ENCODE measurements around the gene LETM1.

The LETM1 gene

GRCh38 chr4:1834047-1834775 lies 21.7 kb downstream of the LETM1 start:
- intact Hi-C loops (cut with DNase I): no loop called here
- DNase-seq: no peak

GRCh38 chr4:1833307-1834046 lies 22.5 kb downstream of the LETM1 start:
- peak in 9 of 42 donors; percentile 23 to 57 (median 44) for DNase-seq
- intact Hi-C loops (cut with DNase I): no loop called here

DNA sequence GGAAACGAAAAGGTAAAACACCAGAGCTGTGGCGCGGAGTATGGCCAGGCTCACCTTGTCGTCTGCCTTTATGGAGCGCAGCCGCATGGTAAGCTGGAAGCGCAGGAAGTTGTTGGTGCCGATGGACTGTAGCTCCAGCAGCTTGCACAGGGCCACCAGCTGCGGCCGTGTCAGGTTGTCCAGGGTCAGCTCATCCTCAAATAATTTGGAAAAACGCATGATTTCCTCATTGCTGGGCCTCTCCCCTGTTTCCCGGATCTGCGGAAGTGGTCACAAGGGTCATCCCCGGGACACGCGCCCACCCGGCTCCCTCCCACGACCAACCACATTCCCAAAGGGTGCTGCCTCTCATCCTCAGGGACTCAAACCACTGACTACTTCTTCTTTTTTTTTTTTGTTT lies 23.3 kb downstream of the LETM1 start:
- no peak for DNase-seq

DNA sequence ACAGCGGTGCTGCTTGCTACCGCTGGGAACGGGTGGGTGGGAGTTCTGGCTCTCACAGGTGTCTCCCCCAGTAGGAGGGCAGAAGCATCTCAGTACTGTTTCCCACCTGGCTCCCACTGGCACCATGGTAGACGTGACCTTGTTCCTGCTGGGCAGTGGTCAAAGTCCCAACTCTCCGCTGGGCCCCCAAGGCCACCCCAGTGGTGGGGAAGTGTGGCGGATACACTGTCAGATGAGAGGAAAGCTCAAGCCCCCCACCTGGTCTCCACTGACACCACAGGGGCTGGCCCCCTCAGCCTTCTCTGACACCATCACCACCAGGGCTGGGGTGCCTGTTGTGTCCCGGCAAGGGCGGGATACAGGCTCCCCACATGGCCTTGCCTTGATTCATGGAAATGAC lies 24.6 kb downstream of the LETM1 start:
- intact Hi-C loops (cut with DNase I): no loop called here

More for the DNA sequence above, 23.3 kb downstream of the LETM1 start:
- intact Hi-C loops (cut with DNase I): no loop called here

DNA sequence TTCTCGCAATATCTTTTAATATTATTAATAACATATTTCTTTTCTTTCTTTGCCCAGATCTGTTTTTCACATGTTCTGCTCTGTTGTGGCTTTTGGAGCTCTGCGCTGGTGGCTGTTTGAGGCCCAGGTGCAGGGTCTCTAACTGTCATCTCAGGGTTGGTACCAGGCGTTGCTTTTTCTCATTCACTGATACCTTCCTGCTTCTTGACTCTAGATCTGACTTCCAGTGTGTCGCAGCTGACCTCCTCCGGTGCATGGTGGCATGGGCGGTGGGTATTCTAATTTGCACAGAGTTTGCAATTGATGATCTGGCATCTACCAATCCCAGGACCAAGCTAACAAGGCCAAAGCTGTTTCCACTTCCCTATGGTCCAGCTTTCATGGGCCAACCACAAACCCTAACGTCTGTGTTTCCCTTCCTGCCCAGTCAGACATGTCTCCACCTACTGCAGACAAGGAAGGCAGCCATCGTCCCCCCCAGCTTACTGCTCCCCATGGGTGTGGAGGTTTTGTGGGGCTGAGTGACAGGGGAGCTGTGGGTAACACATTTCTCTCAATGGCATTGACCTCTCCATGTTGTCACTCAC lies 25.2 kb downstream of the LETM1 start:
- DNase-seq: no peak
- intact Hi-C loops (cut with DNase I): no loop called here

More for the DNA sequence above, 24.6 kb downstream of the LETM1 start:
- no peak for DNase-seq

DNA sequence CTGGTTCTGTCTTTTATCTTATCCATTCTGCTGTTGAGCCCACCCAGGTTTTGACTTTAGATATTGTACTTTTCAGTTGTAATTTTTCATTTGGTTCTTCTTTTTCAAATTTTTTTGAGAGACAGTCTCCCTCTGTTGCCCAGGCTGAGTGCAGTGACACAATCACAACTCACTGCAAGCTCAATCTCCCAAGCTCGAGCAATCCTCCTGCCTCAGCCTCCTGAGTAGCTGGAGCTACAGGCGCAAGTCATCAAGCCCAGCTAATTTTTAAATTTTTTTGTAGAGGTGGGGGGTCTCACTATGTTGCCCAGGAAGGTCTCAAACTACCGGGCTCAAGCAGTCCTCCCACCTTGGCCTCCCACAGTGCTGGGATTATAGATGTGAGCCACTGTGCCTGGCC lies 25.7 kb downstream of the LETM1 start:
- intact Hi-C loops (cut with DNase I): no loop called here
- DNase-seq: no peak

GRCh38 chr4:1826531-1827350 lies 29.2 kb downstream of the LETM1 start:
- intact Hi-C loops (cut with DNase I): no loop called here
- peak in 31 of 42 donors; percentile 10 to 78 (median 47) for DNase-seq

- DNase-seq: no peak
- intact Hi-C loops (cut with DNase I): no loop called here
These were observed 30.6 kb downstream of the LETM1 start for GRCh38 chr4:1825326-1825725.

DNA sequence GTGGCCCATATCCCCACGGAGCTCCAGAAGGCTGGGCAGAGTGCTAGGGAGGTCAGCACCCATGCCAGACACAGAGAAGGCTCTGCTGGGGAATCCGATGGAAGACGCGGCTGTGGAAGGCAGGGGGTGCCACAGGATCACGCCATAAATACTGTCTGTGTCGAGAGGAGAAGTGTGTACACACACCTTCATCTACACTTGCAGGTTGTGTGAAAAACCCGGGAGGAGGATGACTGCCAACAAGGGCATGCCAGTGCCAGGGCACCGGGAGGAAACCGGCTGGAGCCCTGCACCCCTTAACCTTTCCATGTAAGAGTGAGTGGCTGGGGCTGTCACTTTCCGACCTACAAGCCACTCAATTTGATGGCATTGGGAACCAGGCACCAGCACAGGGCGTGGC lies 31.2 kb downstream of the LETM1 start:
- no peak for DNase-seq
- intact Hi-C loops (cut with DNase I): no loop called here

DNA sequence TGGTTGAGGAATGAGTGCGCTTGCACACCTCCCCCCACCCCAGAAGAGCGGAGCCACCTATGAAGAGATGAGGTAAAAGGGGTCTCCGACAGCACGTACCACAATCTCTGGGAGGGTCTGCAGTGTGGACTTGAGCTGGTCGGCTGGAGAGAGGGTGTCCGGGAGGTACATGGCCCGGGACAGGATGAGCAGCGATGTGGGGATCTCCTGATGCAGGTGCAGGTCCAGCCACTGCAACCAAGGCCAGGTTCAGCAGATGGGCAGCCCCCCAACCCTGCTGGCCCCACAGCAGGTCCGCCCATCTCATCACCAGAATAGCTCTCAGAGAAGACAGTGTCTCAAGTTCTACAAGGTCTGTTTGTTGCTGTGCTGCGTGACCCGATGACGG lies 32.4 kb downstream of the LETM1 start:
- DNase-seq: no peak
- intact Hi-C loops (cut with DNase I): no loop called here

DNA sequence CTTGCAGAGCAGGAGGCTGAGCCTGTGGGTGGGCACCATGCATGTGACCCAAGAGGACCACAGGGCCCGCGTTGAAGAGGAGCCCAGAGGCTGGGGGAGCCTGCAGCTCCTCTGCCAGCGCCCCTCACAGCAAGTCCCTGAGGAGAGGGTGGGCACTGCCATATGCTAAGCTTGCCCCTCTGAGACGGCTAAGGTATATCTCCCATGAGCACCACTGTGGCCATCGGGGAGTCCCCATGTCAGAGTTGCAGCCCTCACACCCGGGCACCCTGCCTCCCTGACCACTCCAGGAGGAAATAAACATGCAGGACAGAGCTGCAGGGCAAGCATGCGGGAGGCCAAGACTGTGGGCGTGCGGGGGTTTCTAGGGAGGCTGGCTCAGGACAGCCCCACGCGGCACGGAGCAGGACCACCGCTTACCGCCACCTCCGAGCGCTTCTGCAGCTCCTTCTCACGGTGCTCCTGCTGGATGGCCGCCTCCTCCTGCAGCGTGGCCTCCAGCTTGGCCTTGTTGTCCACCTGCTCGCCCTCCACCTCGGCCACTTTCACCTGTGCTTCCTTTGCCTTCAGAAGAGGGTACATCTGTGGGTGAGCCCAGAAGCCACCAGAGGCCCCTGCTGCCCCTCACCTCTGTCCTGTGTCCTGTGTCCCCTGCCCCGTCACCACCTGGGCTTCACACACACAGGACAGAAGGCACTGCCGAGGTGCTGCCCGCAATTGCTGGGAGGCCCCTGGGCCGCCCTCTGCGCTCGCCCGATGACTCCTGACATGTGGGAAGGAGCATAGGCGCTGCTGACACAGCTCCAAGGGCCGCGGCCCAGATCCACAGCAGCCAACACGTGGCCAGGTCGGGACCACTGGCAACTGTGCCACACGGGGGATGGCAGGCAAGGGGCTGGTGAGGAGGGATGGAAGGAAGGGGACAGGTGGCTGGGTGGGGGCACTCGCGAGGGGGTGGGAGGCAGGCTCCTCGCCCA lies 33.1 kb downstream of the LETM1 start:
- no peak for DNase-seq
- intact Hi-C loops (cut with DNase I): no loop called here

DNA sequence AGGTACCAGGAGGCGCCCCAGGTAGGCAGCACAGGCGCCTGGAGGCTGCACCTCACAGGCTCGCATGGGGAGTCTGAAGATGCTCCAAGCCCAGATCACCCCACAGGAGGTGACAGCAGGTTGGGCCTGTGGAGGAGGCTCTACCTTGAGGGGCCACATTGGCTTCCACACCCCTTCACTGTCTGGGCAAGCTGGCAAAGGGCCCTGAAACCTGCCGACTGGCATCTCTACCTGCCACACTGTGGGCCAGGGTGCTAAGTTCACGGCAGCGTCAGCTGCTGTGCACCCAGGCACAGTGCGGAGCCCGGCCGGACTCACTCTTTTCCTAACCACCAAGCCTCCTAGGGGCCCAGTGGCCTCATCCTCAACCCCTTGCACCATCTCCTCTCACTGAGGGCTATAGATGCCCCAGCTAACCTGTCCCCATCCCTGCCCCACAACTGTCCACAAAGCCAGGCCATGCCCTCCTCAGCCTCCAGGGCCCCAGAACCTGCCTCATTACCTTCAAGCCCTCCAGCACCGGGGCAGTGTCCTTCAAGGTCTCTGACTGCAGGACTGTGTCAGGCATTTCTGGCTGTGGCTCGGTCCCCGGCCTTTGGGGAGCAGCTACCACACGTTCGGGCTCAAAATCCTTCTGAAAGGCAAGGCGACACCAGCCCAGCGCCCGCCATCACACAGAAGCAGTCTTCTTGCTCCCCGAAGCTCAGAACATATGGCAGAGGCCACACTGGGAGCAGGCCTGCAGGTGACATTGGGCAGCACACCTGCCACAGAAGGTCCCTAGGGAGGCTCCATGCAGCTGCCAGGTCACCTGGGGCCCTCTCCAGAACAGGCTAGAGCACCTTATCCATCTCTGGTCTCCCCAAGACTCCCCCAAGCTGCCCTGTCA lies 34.0 kb downstream of the LETM1 start:
- no peak for DNase-seq
- intact Hi-C loops (cut with DNase I): no loop called here

DNA sequence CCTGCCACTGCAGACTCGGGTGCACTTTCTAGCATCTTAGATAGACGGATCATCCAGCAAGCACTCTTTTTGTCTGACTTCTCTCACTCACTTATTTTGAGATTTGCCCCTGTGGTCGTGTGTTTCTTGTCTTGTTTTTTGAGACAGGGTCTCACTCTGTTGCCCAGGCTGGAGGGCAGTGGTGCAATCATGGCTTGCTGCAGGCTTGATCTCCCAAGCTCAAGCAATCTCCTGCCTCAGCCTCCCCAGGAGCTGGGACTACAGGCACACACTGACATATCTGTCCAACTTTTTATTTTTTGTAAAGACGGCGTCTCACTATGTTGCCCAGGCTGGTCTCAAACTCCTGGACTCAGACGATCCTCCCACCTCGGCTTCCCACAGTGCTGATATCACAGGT lies 36.1 kb downstream of the LETM1 start:
- intact Hi-C loops (cut with DNase I): no loop called here
- no peak for DNase-seq

DNA sequence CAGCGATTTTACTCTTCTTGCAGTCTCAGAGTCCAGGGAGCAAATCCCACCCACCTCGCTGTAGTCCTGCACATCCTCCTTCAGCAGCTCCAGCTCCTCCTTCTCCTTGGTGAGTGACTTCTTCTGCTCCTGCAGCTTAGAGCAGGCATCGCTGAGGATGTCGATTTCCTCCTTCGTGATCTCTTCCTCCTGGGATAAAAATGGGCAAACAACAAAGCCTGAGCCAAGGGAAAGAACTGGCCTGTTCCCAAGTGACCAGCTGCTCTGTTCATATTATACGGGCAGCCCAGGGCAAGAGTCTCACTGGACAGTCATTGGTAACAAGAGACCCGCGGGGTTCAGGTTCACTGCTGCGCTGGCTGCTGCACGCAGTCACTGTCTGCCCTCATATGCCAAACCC lies 36.7 kb downstream of the LETM1 start:
- DNase-seq: no peak
- intact Hi-C loops (cut with DNase I): no loop called here

DNA sequence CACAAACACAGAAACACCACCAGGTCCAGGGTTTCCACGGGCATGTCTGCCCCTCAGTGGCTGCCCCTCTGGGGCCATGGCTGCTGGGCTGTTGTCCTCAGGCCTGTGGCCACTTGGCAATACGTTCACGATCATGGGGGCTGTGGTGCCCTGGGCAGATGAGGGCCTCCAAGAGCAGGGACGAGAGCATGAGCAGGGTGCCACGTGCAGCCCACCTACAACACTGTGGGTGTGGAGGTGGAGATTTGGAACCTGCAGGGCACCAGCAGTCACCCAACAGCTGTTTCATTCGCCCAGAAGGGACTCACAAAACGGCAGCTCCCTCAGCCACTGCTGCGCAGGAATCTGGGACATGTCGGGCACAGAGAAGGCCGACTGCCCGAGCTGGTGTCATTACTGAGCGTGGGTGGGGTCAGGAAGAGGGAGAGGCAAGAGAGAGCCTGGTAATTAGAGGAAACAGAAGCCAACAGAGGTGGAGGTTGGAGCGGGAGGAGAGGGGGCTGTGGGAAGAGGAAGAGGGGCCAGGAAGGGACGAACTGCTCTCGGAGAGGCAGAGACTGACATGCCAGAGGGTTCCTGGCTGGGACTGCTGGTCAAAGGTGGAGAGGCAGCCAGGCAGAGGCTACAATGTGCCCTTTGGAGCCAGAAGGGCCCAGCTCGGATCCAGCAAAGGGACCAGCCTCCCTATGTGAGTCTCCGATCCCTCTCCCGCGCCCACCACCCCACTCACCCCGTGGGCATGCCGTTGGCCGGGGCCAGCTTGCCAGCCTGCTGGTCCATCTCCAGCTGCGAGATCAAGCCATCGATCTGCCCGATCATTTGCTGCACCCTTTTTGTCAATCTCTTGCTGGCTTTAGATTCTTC lies 39.7 kb downstream of the LETM1 start:
- DNase-seq: no peak
- intact Hi-C loops (cut with DNase I): no loop called here
